ENCODE results near the gene OR6K6. TPM values are rescaled to one million over a fixed set of nuclear protein-coding genes. Genes with fewer than 3 reads are reported as not detected.

The OR6K6 gene
- total RNA-seq, 1 donor from 2014 or later, result not detected

- no peak overlapping the region for H3K4me3 Mint-ChIP-seq (ENCODE audit: unreplicated experiment)
- Histone ChIP-seq H3K9ac (ENCODE audit: low read length) (no peak overlapping the region), H2AFZ (ENCODE audit: low read depth, low read length) (no peak overlapping the region), H3K27ac (ENCODE audit: low read depth, low read length) (no peak overlapping the region), H3K9me3 (ENCODE audit: insufficient read depth, low read depth, low read length) (peaks cover 5% of the 10 kb centered on the region), H3K36me3 (ENCODE audit: insufficient read depth, low read length) (no peaks in the 10 kb centered on the region), H3K4me3 (ENCODE audit: insufficient read depth, low read depth, low read length) (no peak overlapping the region), H3K79me2 (ENCODE audit: insufficient read depth, low read length) (no peaks in the 10 kb centered on the region), H3K4me2 (ENCODE audit: low read length) (no peak overlapping the region), H3K27me3 (ENCODE audit: insufficient read depth, low read length) (no peaks in the 10 kb centered on the region), H3K4me1 (ENCODE audit: insufficient read depth, low read length) (no peaks in the 10 kb centered on the region), H4K20me1 (ENCODE audit: insufficient read depth, low read length) (no peaks in the 10 kb centered on the region)
- no peaks in the 10 kb centered on the region for H3K4me1 Mint-ChIP-seq (ENCODE audit: low read depth, unreplicated experiment)
- no peak for FAIRE-seq
- no peak overlapping the region for H3K27ac Mint-ChIP-seq (ENCODE audit: unreplicated experiment)
- H3K9me3 Mint-ChIP-seq (ENCODE audit: unreplicated experiment), result no peaks in the 10 kb centered on the region
- no peak for DNase-seq (ENCODE audit: low read depth)
- H3K27me3 Mint-ChIP-seq (ENCODE audit: low read depth, unreplicated experiment), result peaks cover 8% of the 10 kb centered on the region
- no peaks in the 10 kb centered on the region for H3K36me3 Mint-ChIP-seq (ENCODE audit: low read depth, unreplicated experiment)
- TF ChIP-seq, protein P1, sequence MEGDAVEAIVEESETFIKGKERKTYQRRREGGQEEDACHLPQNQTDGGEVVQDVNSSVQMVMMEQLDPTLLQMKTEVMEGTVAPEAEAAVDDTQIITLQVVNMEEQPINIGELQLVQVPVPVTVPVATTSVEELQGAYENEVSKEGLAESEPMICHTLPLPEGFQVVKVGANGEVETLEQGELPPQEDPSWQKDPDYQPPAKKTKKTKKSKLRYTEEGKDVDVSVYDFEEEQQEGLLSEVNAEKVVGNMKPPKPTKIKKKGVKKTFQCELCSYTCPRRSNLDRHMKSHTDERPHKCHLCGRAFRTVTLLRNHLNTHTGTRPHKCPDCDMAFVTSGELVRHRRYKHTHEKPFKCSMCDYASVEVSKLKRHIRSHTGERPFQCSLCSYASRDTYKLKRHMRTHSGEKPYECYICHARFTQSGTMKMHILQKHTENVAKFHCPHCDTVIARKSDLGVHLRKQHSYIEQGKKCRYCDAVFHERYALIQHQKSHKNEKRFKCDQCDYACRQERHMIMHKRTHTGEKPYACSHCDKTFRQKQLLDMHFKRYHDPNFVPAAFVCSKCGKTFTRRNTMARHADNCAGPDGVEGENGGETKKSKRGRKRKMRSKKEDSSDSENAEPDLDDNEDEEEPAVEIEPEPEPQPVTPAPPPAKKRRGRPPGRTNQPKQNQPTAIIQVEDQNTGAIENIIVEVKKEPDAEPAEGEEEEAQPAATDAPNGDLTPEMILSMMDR (IDR thresholded peaks at IDR 0.05; ENCODE audit: insufficient read depth, low read depth, low read length), result no peak
- TF ChIP-seq EZH2 (IDR thresholded peaks at IDR 0.05; ENCODE audit: insufficient read depth, low read length), result no peak
These were observed 39.7 kb downstream of the OR6K6 start for GRCh38 chr1:158794247-158794646.

GRCh38 chr1:158798531-158798930, 44.0 kb downstream of the OR6K6 start:
- Histone ChIP-seq H2AFZ (ENCODE audit: low read depth, low read length) (no peak overlapping the region), H3K9ac (ENCODE audit: low read length) (no peak overlapping the region), H4K20me1 (ENCODE audit: insufficient read depth, low read length) (no peaks in the 10 kb centered on the region), H3K27me3 (ENCODE audit: insufficient read depth, low read length) (no peaks in the 10 kb centered on the region), H3K36me3 (ENCODE audit: insufficient read depth, low read length) (no peaks in the 10 kb centered on the region), H3K4me1 (ENCODE audit: insufficient read depth, low read length) (no peaks in the 10 kb centered on the region), H3K4me3 (ENCODE audit: insufficient read depth, low read depth, low read length) (no peak overlapping the region), H3K9me3 (ENCODE audit: insufficient read depth, low read depth, low read length) (peaks cover 5% of the 10 kb centered on the region), H3K79me2 (ENCODE audit: insufficient read depth, low read length) (no peaks in the 10 kb centered on the region), H3K4me2 (ENCODE audit: low read length) (no peak overlapping the region), H3K27ac (ENCODE audit: low read depth, low read length) (no peak overlapping the region)
- no peak overlapping the region for H3K27ac Mint-ChIP-seq (ENCODE audit: unreplicated experiment)
- peaks cover 8% of the 10 kb centered on the region for H3K27me3 Mint-ChIP-seq (ENCODE audit: low read depth, unreplicated experiment)
- H3K36me3 Mint-ChIP-seq (ENCODE audit: low read depth, unreplicated experiment), result no peaks in the 10 kb centered on the region
- H3K4me1 Mint-ChIP-seq (ENCODE audit: low read depth, unreplicated experiment), result no peaks in the 10 kb centered on the region
- H3K4me3 Mint-ChIP-seq (ENCODE audit: unreplicated experiment), result no peak overlapping the region
- DNase-seq (ENCODE audit: low read depth) (no peak), FAIRE-seq (no peak)
- no peaks in the 10 kb centered on the region for H3K9me3 Mint-ChIP-seq (ENCODE audit: unreplicated experiment)
- TF ChIP-seq, protein P1 (IDR thresholded peaks at IDR 0.05; ENCODE audit: insufficient read depth, low read depth, low read length), result no peak
- TF ChIP-seq EZH2 (IDR thresholded peaks at IDR 0.05; ENCODE audit: insufficient read depth, low read length), result no peak

- no peaks in the 10 kb centered on the region for H3K9me3 Mint-ChIP-seq (ENCODE audit: unreplicated experiment)
These were observed 45.2 kb downstream of the OR6K6 start for GRCh38 chr1:158799689-158800088.

More at GRCh38 chr1:158799689-158800088, 45.2 kb downstream of the OR6K6 start:
- Mint-ChIP-seq H3K36me3 (ENCODE audit: low read depth, unreplicated experiment) (no peaks in the 10 kb centered on the region), H3K27ac (ENCODE audit: unreplicated experiment) (no peak overlapping the region), H3K4me3 (ENCODE audit: unreplicated experiment) (no peak overlapping the region), H3K4me1 (ENCODE audit: low read depth, unreplicated experiment) (no peaks in the 10 kb centered on the region), H3K27me3 (ENCODE audit: low read depth, unreplicated experiment) (peaks cover 2% of the 10 kb centered on the region)
- Histone ChIP-seq H3K9me3 (ENCODE audit: insufficient read depth, low read depth, low read length) (peaks cover 5% of the 10 kb centered on the region), H3K4me1 (ENCODE audit: insufficient read depth, low read length) (no peaks in the 10 kb centered on the region), H3K9ac (ENCODE audit: low read length) (no peak overlapping the region), H3K4me3 (ENCODE audit: insufficient read depth, low read depth, low read length) (no peak overlapping the region), H3K36me3 (ENCODE audit: insufficient read depth, low read length) (no peaks in the 10 kb centered on the region), H3K79me2 (ENCODE audit: insufficient read depth, low read length) (no peaks in the 10 kb centered on the region), H2AFZ (ENCODE audit: low read depth, low read length) (no peak overlapping the region), H3K4me2 (ENCODE audit: low read length) (no peak overlapping the region), H3K27me3 (ENCODE audit: insufficient read depth, low read length) (no peaks in the 10 kb centered on the region), H4K20me1 (ENCODE audit: insufficient read depth, low read length) (no peaks in the 10 kb centered on the region), H3K27ac (ENCODE audit: low read depth, low read length) (no peak overlapping the region)
- FAIRE-seq, result no peak
- DNase-seq (ENCODE audit: low read depth), result no peak
- TF ChIP-seq, protein P1 (IDR thresholded peaks at IDR 0.05; ENCODE audit: insufficient read depth, low read depth, low read length), result no peak
- no peak for TF ChIP-seq EZH2 (IDR thresholded peaks at IDR 0.05; ENCODE audit: insufficient read depth, low read length)
